NCI-H128 (cell line): ENCODE data around the gene PRKCH.

Experiments
- DNase-seq: peaks from one replicate; lab custom pipeline; 2025; ENCODE audit not compliant: unreplicated experiment; lab: John Stamatoyannopoulos, UW

PRKCH gene

DNA sequence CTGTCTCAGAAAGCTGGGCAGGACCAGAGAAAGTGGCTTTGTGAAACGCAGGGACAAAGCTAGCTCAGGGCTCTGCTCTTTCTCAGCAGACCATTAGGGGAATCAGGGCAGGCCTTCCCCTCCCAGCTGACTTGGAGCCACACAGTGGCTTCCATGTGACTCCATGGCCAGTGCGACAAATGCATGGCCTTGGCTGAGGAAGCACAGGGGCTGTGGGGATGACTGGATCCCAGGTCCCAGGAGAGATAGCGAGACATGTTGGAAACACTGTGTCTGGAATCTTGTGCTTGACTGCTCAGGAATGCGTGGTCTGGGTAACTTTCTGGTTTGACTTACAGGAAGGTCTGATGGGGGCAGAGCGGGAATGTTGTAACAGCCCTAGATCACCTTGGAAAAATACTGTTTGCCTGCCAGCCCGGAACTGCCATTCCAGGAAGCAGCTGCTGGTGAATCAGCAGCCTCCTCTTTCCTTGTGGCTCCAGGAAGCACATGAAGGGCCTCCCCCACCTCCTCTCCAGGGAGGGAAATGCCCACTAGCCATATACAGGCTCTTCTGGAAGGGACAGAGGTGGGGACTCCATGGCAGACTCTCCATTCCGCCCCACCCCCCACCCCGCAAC lies 240.4 kb downstream of the PRKCH start:
- no peak for DNase-seq

GRCh38 chr14:61562321-61563161 lies 241.2 kb downstream of the PRKCH start:
- no peak for DNase-seq

- no peak for DNase-seq
Measured at GRCh38 chr14:61563162-61563511, 241.8 kb downstream of the PRKCH start.

GRCh38 chr14:61563880-61564617 lies 242.7 kb downstream of the PRKCH start:
- no peak for DNase-seq

- no peak for DNase-seq
Measured at GRCh38 chr14:61564618-61565091, 243.3 kb downstream of the PRKCH start.

DNA sequence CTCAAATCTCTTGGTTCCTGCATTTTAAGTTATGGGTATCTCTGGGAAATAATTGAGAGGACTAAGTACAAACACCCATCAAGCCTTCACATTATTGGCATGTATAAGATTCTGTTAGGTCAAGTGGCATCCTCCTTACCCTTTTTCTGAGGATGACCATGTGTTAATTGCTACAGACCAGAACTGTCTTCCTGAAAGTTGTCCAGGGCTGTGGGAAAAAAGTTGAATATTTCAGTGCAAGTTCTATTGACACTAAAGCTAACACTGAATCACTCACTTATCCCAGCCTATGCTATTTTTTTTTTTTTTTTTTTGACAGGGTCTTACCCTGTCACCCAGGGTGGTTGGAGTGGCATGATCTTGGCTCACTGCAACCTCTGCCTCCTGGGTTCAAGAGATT lies 243.8 kb downstream of the PRKCH start:
- DNase-seq, result no peak

- DNase-seq, result no peak
Measured at GRCh38 chr14:61565836-61566536, 244.6 kb downstream of the PRKCH start.

- DNase-seq, result no peak
Measured at GRCh38 chr14:61566537-61567225, 245.3 kb downstream of the PRKCH start.

GRCh38 chr14:61567838-61568571 lies 246.6 kb downstream of the PRKCH start:
- no peak for DNase-seq

- DNase-seq, result no peak
Measured at GRCh38 chr14:61568572-61569011, 247.2 kb downstream of the PRKCH start.

- no peak for DNase-seq
Measured at GRCh38 chr14:61569308-61569707, 247.9 kb downstream of the PRKCH start.

GRCh38 chr14:61569812-61570548 lies 248.6 kb downstream of the PRKCH start:
- no peak for DNase-seq

- DNase-seq, result no peak
Measured at GRCh38 chr14:61570549-61571290, 249.3 kb downstream of the PRKCH start.

- DNase-seq, result no peak
Measured at GRCh38 chr14:61571917-61572316, 250.5 kb downstream of the PRKCH start.

DNA sequence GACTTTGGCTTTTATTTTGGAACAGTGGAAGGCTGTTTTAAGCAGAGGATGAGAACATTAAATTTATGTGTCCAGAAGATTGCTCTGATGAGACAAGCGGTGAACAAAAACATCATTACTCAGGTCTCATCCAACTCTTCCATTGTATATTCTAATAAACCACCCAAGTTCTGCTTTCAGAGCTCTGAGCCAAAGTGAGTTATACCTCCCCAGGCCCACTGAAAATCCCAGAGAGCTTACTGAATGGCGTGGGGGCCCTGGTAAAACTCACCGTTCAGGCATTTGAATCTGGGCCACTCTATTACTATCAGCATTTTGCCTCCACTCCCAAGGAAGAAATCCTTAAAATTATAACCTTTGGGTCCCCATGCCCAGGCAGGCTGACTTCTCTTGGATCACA lies 251.9 kb downstream of the PRKCH start:
- no peak for DNase-seq

- no peak for DNase-seq
Measured at GRCh38 chr14:61573748-61574513, 252.6 kb downstream of the PRKCH start.

DNA sequence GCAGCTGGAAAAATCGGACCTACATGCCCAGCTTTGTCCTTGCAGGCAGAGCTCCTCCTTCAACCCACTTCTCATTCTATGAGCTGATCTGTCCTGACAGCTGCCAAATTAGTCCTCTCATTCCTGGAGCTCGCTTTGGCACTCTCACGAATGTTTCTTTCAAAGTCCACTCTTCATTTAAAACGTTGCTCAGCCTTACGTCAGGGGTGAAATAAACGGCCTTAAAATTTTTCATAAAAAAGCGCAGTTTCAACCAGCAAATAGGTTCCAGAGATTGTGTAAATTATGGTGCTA lies 253.1 kb downstream of the PRKCH start:
- no peak for DNase-seq

GRCh38 chr14:61575126-61575525 lies 253.7 kb downstream of the PRKCH start:
- no peak for DNase-seq
